ENCODE data around the gene ANK3. TPM values are rescaled to one million over a fixed set of nuclear protein-coding genes. Genes with fewer than 3 reads are reported as not detected.

Gene ANK3
- polyA plus RNA-seq, 1 experiment = 1.6 TPM

GRCh38 chr10:60192946-60193345 lies 196.7 kb downstream of the ANK3 start:
- Histone ChIP-seq H3K27ac (ENCODE audit: low read depth, low read length) (no peak overlapping the region), H3K4me3 (ENCODE audit: low read depth, low read length) (no peak overlapping the region), H3K9me3 (ENCODE audit: control insufficient read depth, insufficient read depth, low read length) (no peaks in the 10 kb centered on the region), H3K27me3 (ENCODE audit: control insufficient read depth, insufficient read depth, low read length) (no peaks in the 10 kb centered on the region)
- no peak for DNase-seq (ENCODE audit: low read depth, low spot score)
- ChIA-PET CTCF (interaction anchor here (0.9 to 2.7 kb wide), 6 partner anchors 10 to 77 kb away, joined by 3 to 10 read pairs (median 4); no protein-coding TSS in a partner anchor), POLR2A (no interaction called here)
- TF ChIP-seq CTCF (IDR thresholded peaks at IDR 0.05; ENCODE audit: low read depth, low read length) = no peak

- Histone ChIP-seq H3K9me3 (ENCODE audit: control insufficient read depth, insufficient read depth, low read length) (no peaks in the 10 kb centered on the region), H3K4me3 (ENCODE audit: low read depth, low read length) (no peak overlapping the region), H3K27ac (ENCODE audit: low read depth, low read length) (no peak overlapping the region), H3K27me3 (ENCODE audit: control insufficient read depth, insufficient read depth, low read length) (no peaks in the 10 kb centered on the region)
- no peak for DNase-seq (ENCODE audit: low read depth, low spot score)
- TF ChIP-seq CTCF (IDR thresholded peaks at IDR 0.05; ENCODE audit: low read depth, low read length) = no peak
- ChIA-PET CTCF (interaction anchor here (1.0 to 2.7 kb wide), 4 partner anchors 14 to 90 kb away, joined by 3 to 12 read pairs (median 4); no protein-coding TSS in a partner anchor), POLR2A (no interaction called here)
These were observed 199.7 kb downstream of the ANK3 start for GRCh38 chr10:60189861-60190475.

GRCh38 chr10:60188548-60188947 lies 201.1 kb downstream of the ANK3 start:
- POLR2A ChIA-PET = no interaction called here
- DNase-seq (ENCODE audit: low read depth, low spot score) = no peak
- no peaks in the 10 kb centered on the region for H3K27me3 ChIP-seq (ENCODE audit: control insufficient read depth, insufficient read depth, low read length)
- H3K27ac ChIP-seq (ENCODE audit: low read depth, low read length) = no peak overlapping the region
- CTCF ChIA-PET = interaction anchor here (1.7 to 2.7 kb wide), 2 partner anchors 15 to 20 kb away, joined by 8 to 12 read pairs; no protein-coding TSS in a partner anchor
- no peaks in the 10 kb centered on the region for H3K9me3 ChIP-seq (ENCODE audit: control insufficient read depth, insufficient read depth, low read length)
- TF ChIP-seq CTCF (IDR thresholded peaks at IDR 0.05; ENCODE audit: low read depth, low read length) = no peak
- no peak overlapping the region for H3K4me3 ChIP-seq (ENCODE audit: low read depth, low read length)

GRCh38 chr10:60187691-60188090 lies 202.0 kb downstream of the ANK3 start:
- POLR2A ChIA-PET = no interaction called here
- H3K27me3 ChIP-seq (ENCODE audit: control insufficient read depth, insufficient read depth, low read length) = no peaks in the 10 kb centered on the region
- DNase-seq (ENCODE audit: low read depth, low spot score) = no peak
- H3K27ac ChIP-seq (ENCODE audit: low read depth, low read length) = no peak overlapping the region
- H3K9me3 ChIP-seq (ENCODE audit: control insufficient read depth, insufficient read depth, low read length) = no peaks in the 10 kb centered on the region
- TF ChIP-seq CTCF (IDR thresholded peaks at IDR 0.05; ENCODE audit: low read depth, low read length) = no peak
- CTCF ChIA-PET = interaction anchor here (1.7 kb wide), 1 partner anchor 21 kb away, joined by 8 read pairs; no protein-coding TSS in a partner anchor
- H3K4me3 ChIP-seq (ENCODE audit: low read depth, low read length) = no peak overlapping the region

- Histone ChIP-seq H3K4me3 (ENCODE audit: low read depth, low read length) (no peak overlapping the region), H3K9me3 (ENCODE audit: control insufficient read depth, insufficient read depth, low read length) (no peaks in the 10 kb centered on the region), H3K27me3 (ENCODE audit: control insufficient read depth, insufficient read depth, low read length) (no peaks in the 10 kb centered on the region), H3K27ac (ENCODE audit: low read depth, low read length) (no peak overlapping the region)
- no peak for TF ChIP-seq CTCF (IDR thresholded peaks at IDR 0.05; ENCODE audit: low read depth, low read length)
- DNase-seq (ENCODE audit: low read depth, low spot score) = no peak
- ChIA-PET POLR2A (no interaction called here), CTCF (interaction anchor here (0.6 kb wide), 1 partner anchor 33 kb away, joined by 3 read pairs; no protein-coding TSS in a partner anchor)
These were observed 203.2 kb downstream of the ANK3 start for GRCh38 chr10:60186315-60187071.
